WTC11 (cell line): ENCODE measurements around the gene CCDC28B. TPM values are rescaled to one million over a fixed set of nuclear protein-coding genes. Genes with fewer than 3 reads are reported as not detected.
A peak's percentile ranks its signal among the peaks of the same experiment; 100 is the strongest.

Experiments used
- ATF1 ChIP-seq: sonication (generic); formaldehyde crosslinking; IDR thresholded peaks from 2 replicates; pipeline ENCODE4 v1.8.1; 2023; ENCODE audit warnings: mild to moderate bottlenecking, moderate library complexity, missing genetic modification reagents
- CDX4 ChIP-seq: fragments of 250-450 bp; sonication (Bioruptor Pico); IDR thresholded peaks from 2 replicates; pipeline ENCODE4 v1.9.0; 2021; ENCODE audit warnings: moderate library complexity, mild to moderate bottlenecking, inconsistent platforms, borderline replicate concordance
- CREB1 ChIP-seq: sonication (generic); formaldehyde crosslinking; IDR thresholded peaks from 2 replicates; pipeline ENCODE4 v1.8.0; 2023; ENCODE audit warnings: mild to moderate bottlenecking, missing genetic modification reagents
- CREM ChIP-seq: sonication (generic); formaldehyde crosslinking; IDR thresholded peaks from 2 replicates; pipeline ENCODE4 v1.8.1; 2022; ENCODE audit warnings: mild to moderate bottlenecking, missing genetic modification reagents, moderate library complexity
- ELF4 ChIP-seq: sonication (generic); formaldehyde crosslinking; IDR thresholded peaks from 2 replicates; pipeline ENCODE4 v1.8.1; 2022; ENCODE audit warnings: low read depth, mild to moderate bottlenecking, moderate library complexity, missing genetic modification reagents
- FOXJ3 ChIP-seq: sonication (generic); formaldehyde crosslinking; IDR thresholded peaks from 2 replicates; pipeline ENCODE4 v1.9.0; 2021; ENCODE audit warnings: missing genetic modification reagents, mild to moderate bottlenecking, borderline replicate concordance
- FOXK1 ChIP-seq: sonication (generic); formaldehyde crosslinking; IDR thresholded peaks from 2 replicates; pipeline ENCODE4 v1.8.0; 2022; ENCODE audit warnings: mild to moderate bottlenecking, moderate library complexity, missing genetic modification reagents
- FOXP1 ChIP-seq: sonication (generic); formaldehyde crosslinking; IDR thresholded peaks from 2 replicates; pipeline ENCODE4 v1.8.0; 2022; ENCODE audit warnings: missing genetic modification reagents, mild to moderate bottlenecking, moderate library complexity, borderline replicate concordance
- GRHL2 ChIP-seq: fragments of 250-450 bp; sonication (Bioruptor Pico); IDR thresholded peaks from 2 replicates; pipeline ENCODE4 v1.8.0; 2022; ENCODE audit warnings: mild to moderate bottlenecking, moderate library complexity; ENCODE audit not compliant: insufficient replicate concordance, severe bottlenecking
- HMGA2 ChIP-seq: fragments of 250-450 bp; sonication (Bioruptor Pico); IDR thresholded peaks from 2 replicates; pipeline ENCODE4 v1.4.0; 2021; ENCODE audit warnings: mild to moderate bottlenecking, moderate library complexity
- KAT7 ChIP-seq: sonication (generic); formaldehyde crosslinking; IDR thresholded peaks from 2 replicates; pipeline ENCODE4 v1.8.1; 2023; ENCODE audit warnings: missing genetic modification reagents, mild to moderate bottlenecking, borderline replicate concordance
- MAX ChIP-seq: sonication (generic); formaldehyde crosslinking; IDR thresholded peaks from 2 replicates; pipeline ENCODE4 v1.8.0; 2022; ENCODE audit warnings: mild to moderate bottlenecking, missing genetic modification reagents
- MYBL2 ChIP-seq: sonication (generic); formaldehyde crosslinking; IDR thresholded peaks from 2 replicates; pipeline ENCODE4 v1.8.1; 2023; ENCODE audit warnings: mild to moderate bottlenecking, moderate library complexity, missing genetic modification reagents
- NFYB ChIP-seq: sonication (generic); formaldehyde crosslinking; conservative IDR thresholded peaks from 2 replicates; pipeline ENCODE4 v1.8.0; 2022; ENCODE audit warnings: low read depth, missing genetic modification reagents
- SMAD3 ChIP-seq: sonication (generic); formaldehyde crosslinking; IDR thresholded peaks from 2 replicates; pipeline ENCODE4 v1.8.0; 2022; ENCODE audit warnings: missing genetic modification reagents, mild to moderate bottlenecking, borderline replicate concordance
- SP1 ChIP-seq: sonication (generic); formaldehyde crosslinking; conservative IDR thresholded peaks from 2 replicates; pipeline ENCODE4 v1.8.1; 2022; ENCODE audit warnings: missing genetic modification reagents
- TEAD4 ChIP-seq: sonication (generic); formaldehyde crosslinking; IDR thresholded peaks from 2 replicates; pipeline ENCODE4 v1.8.0; 2022; ENCODE audit warnings: mild to moderate bottlenecking, missing genetic modification reagents
- ZBTB21 ChIP-seq: sonication (generic); formaldehyde crosslinking; IDR thresholded peaks from 2 replicates; pipeline ENCODE4 v1.8.1; 2023; ENCODE audit warnings: mild to moderate bottlenecking, missing genetic modification reagents, borderline replicate concordance
- ZNF219 ChIP-seq: sonication (generic); formaldehyde crosslinking; IDR thresholded peaks from 2 replicates; pipeline ENCODE4 v1.8.0; 2023; ENCODE audit warnings: missing genetic modification reagents, mild to moderate bottlenecking, borderline replicate concordance
- ZNF232 ChIP-seq: sonication (generic); formaldehyde crosslinking; IDR thresholded peaks from 2 replicates; pipeline ENCODE4 v1.8.0; 2022; ENCODE audit warnings: mild to moderate bottlenecking, missing genetic modification reagents
- ZNF423 ChIP-seq: fragments of 250-450 bp; sonication (Bioruptor Pico); IDR thresholded peaks from 2 replicates; pipeline ENCODE4 v2.1.2; 2022; ENCODE audit warnings: mild to moderate bottlenecking, moderate library complexity
- ZNF532 ChIP-seq: fragments of 250-450 bp; sonication (Bioruptor Pico); IDR thresholded peaks from 2 replicates; pipeline ENCODE4 v1.9.0; 2021; ENCODE audit warnings: mild to moderate bottlenecking, borderline replicate concordance
- ZNF671 ChIP-seq: fragments of 250-450 bp; sonication (Bioruptor Pico); IDR thresholded peaks from 2 replicates; pipeline ENCODE4 v1.8.0; 2021; ENCODE audit warnings: mild to moderate bottlenecking
- total RNA-seq: library from RNA; stranded (reverse); gene quantifications from 3 replicates; pipeline ENCODE4 v1.2.3, GENCODE V29; 2021
- TF ChIP-seq, protein P1 (sequence below): sonication (generic); formaldehyde crosslinking; IDR thresholded peaks from 2 replicates; pipeline ENCODE4 v1.8.1; 2022; ENCODE audit warnings: mild to moderate bottlenecking, missing genetic modification reagents, moderate library complexity, borderline replicate concordance
- TF ChIP-seq, protein P2 (sequence below): fragments of 250-450 bp; sonication (Bioruptor Pico); IDR thresholded peaks from 2 replicates; pipeline ENCODE4 v2.1.2; 2022; ENCODE audit warnings: mild to moderate bottlenecking, moderate library complexity
- TF ChIP-seq, protein P3 (sequence below): sonication (generic); formaldehyde crosslinking; conservative IDR thresholded peaks from 2 replicates; pipeline ENCODE4 v1.8.1; 2022; ENCODE audit warnings: mild to moderate bottlenecking, missing genetic modification reagents
- TF ChIP-seq, protein P4 (sequence below): sonication (generic); formaldehyde crosslinking; IDR thresholded peaks from 2 replicates; pipeline ENCODE4 v1.8.0; 2023; ENCODE audit warnings: missing genetic modification reagents

Gene CCDC28B
- total RNA-seq, 1 experiment from 2014 or later: 34.4 TPM

GRCh38 chr1:32221980-32222755 lies 21.8 kb downstream of the CCDC28B start, which contains the start of the genes EIF3I and TMEM234 (continued):
- TF ChIP-seq ELF4: no peak
- no peak for TF ChIP-seq FOXP1
- TF ChIP-seq, protein P1, sequence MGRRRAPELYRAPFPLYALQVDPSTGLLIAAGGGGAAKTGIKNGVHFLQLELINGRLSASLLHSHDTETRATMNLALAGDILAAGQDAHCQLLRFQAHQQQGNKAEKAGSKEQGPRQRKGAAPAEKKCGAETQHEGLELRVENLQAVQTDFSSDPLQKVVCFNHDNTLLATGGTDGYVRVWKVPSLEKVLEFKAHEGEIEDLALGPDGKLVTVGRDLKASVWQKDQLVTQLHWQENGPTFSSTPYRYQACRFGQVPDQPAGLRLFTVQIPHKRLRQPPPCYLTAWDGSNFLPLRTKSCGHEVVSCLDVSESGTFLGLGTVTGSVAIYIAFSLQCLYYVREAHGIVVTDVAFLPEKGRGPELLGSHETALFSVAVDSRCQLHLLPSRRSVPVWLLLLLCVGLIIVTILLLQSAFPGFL (CRISPR knock-in tag): no peak
- TF ChIP-seq MYBL2 (CRISPR knock-in tag): no peak
- TF ChIP-seq ZBTB21: no peak
- TF ChIP-seq, protein P2, sequence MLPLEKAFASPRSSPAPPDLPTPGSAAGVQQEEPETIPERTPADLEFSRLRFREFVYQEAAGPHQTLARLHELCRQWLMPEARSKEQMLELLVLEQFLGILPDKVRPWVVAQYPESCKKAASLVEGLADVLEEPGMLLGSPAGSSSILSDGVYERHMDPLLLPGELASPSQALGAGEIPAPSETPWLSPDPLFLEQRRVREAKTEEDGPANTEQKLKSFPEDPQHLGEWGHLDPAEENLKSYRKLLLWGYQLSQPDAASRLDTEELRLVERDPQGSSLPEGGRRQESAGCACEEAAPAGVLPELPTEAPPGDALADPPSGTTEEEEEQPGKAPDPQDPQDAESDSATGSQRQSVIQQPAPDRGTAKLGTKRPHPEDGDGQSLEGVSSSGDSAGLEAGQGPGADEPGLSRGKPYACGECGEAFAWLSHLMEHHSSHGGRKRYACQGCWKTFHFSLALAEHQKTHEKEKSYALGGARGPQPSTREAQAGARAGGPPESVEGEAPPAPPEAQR: no peak
- TF ChIP-seq KAT7 (CRISPR knock-in tag): no peak
- TF ChIP-seq, protein P3, sequence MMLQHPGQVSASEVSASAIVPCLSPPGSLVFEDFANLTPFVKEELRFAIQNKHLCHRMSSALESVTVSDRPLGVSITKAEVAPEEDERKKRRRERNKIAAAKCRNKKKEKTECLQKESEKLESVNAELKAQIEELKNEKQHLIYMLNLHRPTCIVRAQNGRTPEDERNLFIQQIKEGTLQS: no peak
- TF ChIP-seq CREB1 (CRISPR knock-in tag): no peak
- TF ChIP-seq SMAD3 (CRISPR knock-in tag): peak; percentile 73; the same call in 1 of the 2 replicates
- TF ChIP-seq HMGA2: no peak
- TF ChIP-seq FOXJ3 (CRISPR knock-in tag): no peak
- TF ChIP-seq CREM: 0 out of 2 replicates have a peak, but pooled peaks have one; percentile 44
- TF ChIP-seq ATF1: no peak
- TF ChIP-seq CDX4 (CRISPR knock-in tag): no peak
- TF ChIP-seq ZNF423: no peak
- no peak for TF ChIP-seq ZNF232 (CRISPR knock-in tag)
- TF ChIP-seq FOXK1: peak; percentile 41; the same call in 1 of the 2 replicates
- TF ChIP-seq ZNF532 (CRISPR knock-in tag): no peak
- TF ChIP-seq, protein P4, sequence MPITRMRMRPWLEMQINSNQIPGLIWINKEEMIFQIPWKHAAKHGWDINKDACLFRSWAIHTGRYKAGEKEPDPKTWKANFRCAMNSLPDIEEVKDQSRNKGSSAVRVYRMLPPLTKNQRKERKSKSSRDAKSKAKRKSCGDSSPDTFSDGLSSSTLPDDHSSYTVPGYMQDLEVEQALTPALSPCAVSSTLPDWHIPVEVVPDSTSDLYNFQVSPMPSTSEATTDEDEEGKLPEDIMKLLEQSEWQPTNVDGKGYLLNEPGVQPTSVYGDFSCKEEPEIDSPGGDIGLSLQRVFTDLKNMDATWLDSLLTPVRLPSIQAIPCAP (CRISPR knock-in tag): no peak
- TF ChIP-seq NFYB (CRISPR knock-in tag): no peak
- TF ChIP-seq ZNF671 (CRISPR knock-in tag): no peak
- peak; percentile 66; the same call in 1 of the 2 replicates for TF ChIP-seq MAX (CRISPR knock-in tag)
- TF ChIP-seq ZNF219 (CRISPR knock-in tag): no peak
- peak; percentile 76; the same call in 1 of the 2 replicates for TF ChIP-seq SP1 (CRISPR knock-in tag)
- TF ChIP-seq TEAD4 (CRISPR knock-in tag): no peak
- no peak for TF ChIP-seq GRHL2 (CRISPR knock-in tag)
